Measurements from ENCODE around the gene RB1.

Gene RB1

DNA sequence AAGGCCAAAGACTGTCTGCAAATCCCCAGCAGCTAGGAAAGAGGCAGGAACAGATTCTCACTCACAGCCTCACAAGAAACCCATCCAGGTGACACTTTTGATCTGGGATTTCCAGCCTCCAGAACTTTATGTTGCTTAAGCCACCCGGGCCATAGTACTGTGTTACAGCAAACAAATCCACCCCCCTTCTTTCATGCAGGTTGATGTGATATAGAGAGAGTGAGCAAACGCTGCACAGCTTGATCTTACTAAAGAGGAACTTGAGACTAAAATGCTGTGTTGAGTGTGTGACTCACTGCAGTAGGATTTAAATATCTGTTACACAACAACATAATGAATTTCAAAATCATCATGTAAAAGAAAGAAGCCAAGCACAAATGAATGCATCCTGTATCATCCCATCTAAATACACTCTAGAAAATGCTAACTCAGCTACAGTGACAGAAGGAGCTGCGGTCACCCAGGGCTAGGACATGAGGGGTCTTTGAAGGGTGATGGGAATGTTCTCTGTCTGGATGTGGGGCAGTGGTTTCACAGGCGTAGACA is 197.2 kb downstream of the RB1 start:
- DNase-seq, result no peak

DNA sequence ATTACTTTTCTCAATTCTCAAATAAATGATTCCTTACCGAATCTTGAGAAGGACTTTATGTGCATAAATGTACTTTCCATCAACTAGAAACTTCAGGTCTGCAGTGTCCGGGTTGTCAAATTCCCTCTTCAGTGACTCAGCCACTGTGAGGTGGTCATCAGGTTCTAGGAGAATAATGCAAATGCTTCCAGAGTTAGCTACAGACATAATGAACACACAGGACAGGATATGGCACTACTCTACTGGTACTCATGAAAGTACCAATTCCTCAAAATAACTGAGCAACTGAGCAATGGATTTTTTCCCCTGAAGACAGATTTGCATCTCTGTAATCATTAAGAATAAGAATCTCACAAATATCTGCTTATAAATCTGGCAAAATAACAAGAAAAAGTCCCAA is 198.2 kb downstream of the RB1 start:
- DNase-seq, result no peak

DNA sequence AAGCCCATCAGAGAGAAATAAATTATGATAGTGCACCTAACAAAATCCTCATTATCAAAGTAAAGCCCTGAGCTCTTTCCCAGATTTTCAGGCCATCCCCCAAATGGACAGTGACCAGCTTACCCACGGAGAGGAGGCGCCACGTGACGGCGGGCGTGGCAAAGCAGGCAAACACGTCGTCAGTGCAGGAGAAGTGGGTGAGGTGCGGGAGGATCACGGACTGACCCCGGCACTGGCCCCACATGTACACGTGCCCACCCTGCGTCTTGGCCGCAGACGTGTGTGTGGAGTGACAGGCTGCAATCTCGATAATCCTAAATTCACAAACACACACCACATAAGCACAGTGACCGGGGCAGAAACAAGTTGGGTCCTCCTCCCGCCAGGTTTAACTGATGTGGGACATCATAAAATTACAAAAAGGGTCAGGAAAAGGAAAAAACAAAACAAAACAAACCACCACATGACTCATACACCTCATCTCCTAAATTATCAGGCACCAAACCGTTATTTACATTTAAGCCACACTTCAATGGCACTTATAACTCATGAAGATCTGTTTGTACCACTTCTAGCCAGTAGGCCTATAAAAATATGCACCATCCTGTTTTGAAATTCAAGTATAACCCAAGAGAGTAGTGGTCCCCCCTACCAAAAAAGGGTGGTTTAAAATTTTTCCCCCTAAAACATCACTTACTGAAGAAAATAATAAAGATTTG is 199.2 kb downstream of the RB1 start:
- no peak for DNase-seq

- DNase-seq, result no peak
Measured at GRCh38 chr13:48504606-48505005, 201.1 kb downstream of the RB1 start.

DNA sequence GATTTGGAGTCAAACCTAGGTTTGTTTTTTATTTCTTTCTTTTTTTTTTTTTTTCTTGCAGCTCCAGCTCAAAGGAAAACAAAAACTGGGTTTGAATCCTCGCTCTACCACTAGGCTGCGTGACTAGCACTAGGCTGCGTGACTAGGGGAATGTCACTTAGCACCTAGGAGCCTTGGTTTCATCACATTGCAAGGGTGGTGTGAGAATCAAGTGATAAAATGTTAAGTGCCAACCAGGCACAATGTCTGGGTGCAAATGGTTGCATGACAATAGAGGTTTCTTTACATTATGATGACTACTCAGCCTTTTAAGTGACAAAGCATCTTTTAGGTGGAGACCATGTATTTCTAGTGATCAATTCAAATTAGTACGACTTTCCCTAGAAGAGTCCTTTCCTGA is 201.5 kb downstream of the RB1 start:
- DNase-seq, result no peak

DNA sequence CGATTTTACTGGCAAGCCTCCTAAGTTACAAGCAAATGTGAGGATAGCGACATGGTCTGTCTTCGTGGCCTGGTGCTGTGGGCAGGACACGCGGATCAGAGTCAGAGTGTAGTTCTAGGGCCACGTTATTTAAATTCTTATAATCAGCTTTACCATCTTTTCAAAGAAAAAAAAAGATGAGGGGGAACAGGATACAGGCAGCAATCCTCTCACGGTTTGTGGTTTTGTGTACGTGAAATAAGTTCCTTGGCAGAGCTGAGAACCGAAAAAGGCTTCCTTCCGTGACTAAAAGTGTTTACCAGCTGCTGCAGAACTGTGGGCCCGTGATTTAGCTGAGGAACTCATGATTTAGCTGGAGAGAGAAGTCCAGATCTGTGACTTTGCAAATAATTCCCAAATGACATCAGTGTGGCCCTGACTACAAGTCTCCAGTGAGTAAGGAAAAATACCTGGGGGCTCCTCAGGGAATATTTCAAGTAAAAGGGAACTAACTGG is 202.1 kb downstream of the RB1 start:
- DNase-seq, result no peak

- no peak for DNase-seq
Measured at GRCh38 chr13:48506092-48506701, 202.6 kb downstream of the RB1 start.

GRCh38 chr13:48507021-48507420 is 203.5 kb downstream of the RB1 start:
- no peak for DNase-seq

DNA sequence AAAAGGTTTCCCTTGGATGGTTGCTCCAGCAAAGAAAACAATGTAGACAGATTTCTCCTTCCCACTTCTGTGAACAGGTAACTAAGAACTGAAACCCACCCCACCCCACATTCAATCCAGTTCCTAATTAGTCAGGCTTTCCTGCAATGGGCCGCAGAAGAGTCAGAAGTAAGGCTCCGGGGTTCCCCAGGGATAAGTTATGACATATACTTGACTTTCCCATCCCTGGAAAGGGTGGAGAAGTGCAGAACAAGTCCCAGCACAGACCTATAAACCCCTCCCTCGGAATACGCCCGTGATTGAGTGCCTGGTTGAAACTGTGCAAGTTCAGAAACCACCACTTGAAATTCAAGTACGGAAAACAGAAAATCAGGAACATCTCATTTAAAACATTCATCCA is 204.5 kb downstream of the RB1 start:
- DNase-seq, result no peak

DNA sequence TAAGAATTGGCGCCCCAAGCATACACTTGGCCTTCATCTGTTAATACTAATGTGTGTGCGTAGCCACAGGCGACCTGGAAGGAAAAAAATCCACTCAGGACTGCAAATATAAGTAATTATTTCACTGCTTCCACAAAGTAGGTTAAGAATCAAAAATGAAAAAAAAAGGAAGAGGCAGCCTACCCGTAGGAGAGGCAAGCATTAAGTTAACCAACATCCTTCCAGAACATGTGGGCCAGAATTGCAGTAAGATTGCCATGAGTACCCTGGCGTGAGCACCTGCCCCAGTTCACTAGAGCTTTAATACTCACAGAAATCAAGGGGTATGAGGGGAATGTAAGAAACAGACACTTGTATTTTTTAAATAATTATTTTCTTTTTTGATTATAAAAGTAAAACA is 207.1 kb downstream of the RB1 start:
- DNase-seq, result no peak

- DNase-seq, result no peak
Measured at GRCh38 chr13:48511621-48512230, 208.2 kb downstream of the RB1 start.

- no peak for DNase-seq
Measured at GRCh38 chr13:48514793-48515192, 211.2 kb downstream of the RB1 start.

GRCh38 chr13:48515732-48516131 is 212.2 kb downstream of the RB1 start:
- no peak for DNase-seq

GRCh38 chr13:48518083-48518482 is 214.5 kb downstream of the RB1 start:
- DNase-seq, result no peak

- no peak for DNase-seq
Measured at GRCh38 chr13:48526286-48526685, 222.7 kb downstream of the RB1 start.

DNA sequence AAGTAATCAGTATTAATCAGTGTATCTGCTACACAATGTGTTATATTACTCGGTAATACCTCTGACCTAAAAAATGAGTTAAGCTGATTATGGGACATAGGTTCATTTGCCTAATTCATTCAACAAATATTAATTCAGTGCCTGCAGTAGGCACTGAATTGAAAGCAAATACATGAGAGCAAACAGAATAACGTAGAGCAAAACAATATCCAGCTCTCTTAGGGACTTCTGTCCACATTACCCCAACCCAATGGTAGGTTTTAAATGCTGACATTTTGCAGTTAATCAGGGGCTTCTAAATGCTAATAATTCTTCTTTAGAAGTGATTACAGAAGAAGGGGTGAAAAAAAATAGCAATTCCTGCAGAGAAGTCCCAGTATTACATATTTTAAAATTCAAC is 224.4 kb downstream of the RB1 start:
- no peak for DNase-seq

- no peak for DNase-seq
Measured at GRCh38 chr13:48528720-48529119, 225.2 kb downstream of the RB1 start.

DNA sequence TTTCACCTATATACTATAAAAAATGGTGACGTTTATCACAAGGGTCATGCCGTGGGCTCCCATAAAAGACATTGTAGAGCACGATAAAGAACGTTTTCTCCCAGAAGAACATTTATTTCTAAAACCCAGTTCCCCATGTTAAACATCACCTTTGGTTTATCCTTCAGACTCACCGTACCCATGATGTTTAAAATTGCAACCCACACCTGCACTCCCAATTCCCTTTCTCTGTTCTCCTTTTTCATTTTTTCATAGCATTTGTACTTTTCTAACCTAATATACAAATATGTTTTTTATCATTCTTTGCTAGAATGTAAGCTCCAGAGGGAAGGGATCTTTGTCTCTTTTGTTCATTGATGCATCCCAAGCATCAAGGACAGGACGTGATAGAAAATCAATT is 227.3 kb downstream of the RB1 start:
- no peak for DNase-seq

All from NCI-H2029 treated with DMSO at 0.1 percent for 48 hours (cell line).